ENCODE measurements around the gene ENO2.
A peak's percentile ranks its signal among the peaks of the same experiment; 100 is the strongest.

ENO2 gene

DNA sequence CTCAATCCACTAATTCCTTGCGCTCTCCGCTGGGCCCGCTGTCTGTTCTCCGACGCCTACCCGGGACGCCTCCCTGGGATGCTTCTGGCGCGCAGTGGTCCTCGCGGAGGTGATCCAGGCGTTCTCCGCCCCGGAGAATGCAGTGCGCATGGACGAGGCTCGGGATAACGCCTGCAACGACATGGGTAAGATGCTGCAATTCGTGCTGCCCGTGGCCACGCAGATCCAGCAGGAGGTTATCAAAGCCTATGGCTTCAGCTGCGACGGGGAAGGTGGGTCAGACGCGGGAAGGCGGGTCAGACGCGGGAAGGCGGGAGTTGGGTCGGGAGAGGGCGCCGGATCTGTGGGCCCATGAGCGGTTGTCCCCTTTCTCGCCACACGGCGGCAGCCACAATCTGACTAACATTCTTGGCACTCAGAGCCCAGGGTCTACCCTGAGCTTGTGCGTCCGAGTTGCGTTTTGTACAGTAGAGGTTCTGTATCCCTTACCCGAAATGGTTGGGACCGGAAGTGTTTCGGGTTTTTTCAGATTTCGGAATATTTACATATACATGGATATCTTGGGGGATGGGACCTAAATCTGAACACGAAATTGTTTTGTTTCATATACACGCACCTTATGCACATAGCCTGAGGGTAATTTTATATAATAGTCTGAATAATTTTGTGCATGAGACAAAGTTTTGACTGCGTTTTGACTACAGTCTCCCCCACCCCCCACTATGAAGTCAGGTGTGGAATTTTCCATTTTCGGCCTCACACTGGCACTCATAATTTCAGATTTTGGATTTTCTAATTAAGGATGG, 30.2 kb downstream of the ENO2 start:
- Histone ChIP-seq H3K36me3 (replicated peaks; ENCODE audit: low read depth, low read length) (no peaks in the 10 kb centered on the region), H3K9ac (ENCODE audit: low read length) (peak overlapping the region; percentile 83), H3K27me3 (ENCODE audit: low read depth, low read length) (no peaks in the 10 kb centered on the region), H3K27ac (ENCODE audit: low read length) (peak overlapping the region; percentile 85), H3K4me3 (ENCODE audit: low read length) (peak overlapping the region; percentile 82), H3K4me2 (ENCODE audit: low read length) (peak overlapping the region; percentile 93), H3K4me1 (ENCODE audit: low read length) (peaks cover 37% of the 10 kb centered on the region), H3K9me3 (ENCODE audit: insufficient read depth, low read length) (no peaks in the 10 kb centered on the region), H2AFZ (ENCODE audit: low read depth, low read length) (peak overlapping the region; percentile 73; the same call in 1 of the 2 replicates), H4K20me1 (ENCODE audit: insufficient read depth, low read length) (no peaks in the 10 kb centered on the region), H3K79me2 (ENCODE audit: low read length) (no peaks in the 10 kb centered on the region)
- no peak for TF ChIP-seq EZH2phosphoT487 (IDR thresholded peaks at IDR 0.05; ENCODE audit: low read depth)
- TF ChIP-seq, protein P1, sequence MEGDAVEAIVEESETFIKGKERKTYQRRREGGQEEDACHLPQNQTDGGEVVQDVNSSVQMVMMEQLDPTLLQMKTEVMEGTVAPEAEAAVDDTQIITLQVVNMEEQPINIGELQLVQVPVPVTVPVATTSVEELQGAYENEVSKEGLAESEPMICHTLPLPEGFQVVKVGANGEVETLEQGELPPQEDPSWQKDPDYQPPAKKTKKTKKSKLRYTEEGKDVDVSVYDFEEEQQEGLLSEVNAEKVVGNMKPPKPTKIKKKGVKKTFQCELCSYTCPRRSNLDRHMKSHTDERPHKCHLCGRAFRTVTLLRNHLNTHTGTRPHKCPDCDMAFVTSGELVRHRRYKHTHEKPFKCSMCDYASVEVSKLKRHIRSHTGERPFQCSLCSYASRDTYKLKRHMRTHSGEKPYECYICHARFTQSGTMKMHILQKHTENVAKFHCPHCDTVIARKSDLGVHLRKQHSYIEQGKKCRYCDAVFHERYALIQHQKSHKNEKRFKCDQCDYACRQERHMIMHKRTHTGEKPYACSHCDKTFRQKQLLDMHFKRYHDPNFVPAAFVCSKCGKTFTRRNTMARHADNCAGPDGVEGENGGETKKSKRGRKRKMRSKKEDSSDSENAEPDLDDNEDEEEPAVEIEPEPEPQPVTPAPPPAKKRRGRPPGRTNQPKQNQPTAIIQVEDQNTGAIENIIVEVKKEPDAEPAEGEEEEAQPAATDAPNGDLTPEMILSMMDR (IDR thresholded peaks at IDR 0.05; ENCODE audit: low read depth, low read length) = peak; percentile 89

DNA sequence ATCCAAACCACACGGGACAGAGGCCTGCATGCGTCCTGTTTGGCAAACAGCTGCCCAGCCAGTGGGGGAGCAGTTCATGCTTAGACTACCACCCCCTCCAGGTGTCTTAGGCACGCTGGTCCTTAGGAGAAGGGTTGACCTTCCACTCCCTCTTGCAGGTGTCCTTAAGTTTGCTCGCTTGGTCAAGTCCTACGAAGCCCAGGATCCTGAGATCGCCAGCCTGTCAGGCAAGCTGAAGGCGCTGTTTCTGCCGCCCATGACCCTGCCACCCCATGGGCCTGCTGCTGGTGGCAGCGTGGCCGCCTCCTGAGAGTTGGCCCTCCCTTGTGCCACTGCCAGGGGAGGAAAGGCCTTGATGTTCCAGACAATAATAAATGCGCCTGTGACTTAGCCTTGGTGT, 31.2 kb downstream of the ENO2 start:
- no peaks in the 10 kb centered on the region for H3K27me3 ChIP-seq (ENCODE audit: low read depth, low read length)
- no peaks in the 10 kb centered on the region for H4K20me1 ChIP-seq (ENCODE audit: insufficient read depth, low read length)
- H3K36me3 ChIP-seq (replicated peaks; ENCODE audit: low read depth, low read length) = no peaks in the 10 kb centered on the region
- H3K4me1 ChIP-seq (ENCODE audit: low read length) = peaks cover 44% of the 10 kb centered on the region
- no peaks in the 10 kb centered on the region for H3K79me2 ChIP-seq (ENCODE audit: low read length)
- peak overlapping the region; percentile 82 for H3K4me3 ChIP-seq (ENCODE audit: low read length)
- peak overlapping the region; percentile 24; the same call in 1 of the 2 replicates for H2AFZ ChIP-seq (ENCODE audit: low read depth, low read length)
- peak overlapping the region; percentile 70 for H3K9ac ChIP-seq (ENCODE audit: low read length)
- peak overlapping the region; percentile 93 for H3K4me2 ChIP-seq (ENCODE audit: low read length)
- H3K9me3 ChIP-seq (ENCODE audit: insufficient read depth, low read length) = no peaks in the 10 kb centered on the region
- TF ChIP-seq EZH2phosphoT487 (IDR thresholded peaks at IDR 0.05; ENCODE audit: low read depth) = no peak
- TF ChIP-seq, protein P1 (IDR thresholded peaks at IDR 0.05; ENCODE audit: low read depth, low read length) = no peak
- peak overlapping the region; percentile 85 for H3K27ac ChIP-seq (ENCODE audit: low read length)

DNA sequence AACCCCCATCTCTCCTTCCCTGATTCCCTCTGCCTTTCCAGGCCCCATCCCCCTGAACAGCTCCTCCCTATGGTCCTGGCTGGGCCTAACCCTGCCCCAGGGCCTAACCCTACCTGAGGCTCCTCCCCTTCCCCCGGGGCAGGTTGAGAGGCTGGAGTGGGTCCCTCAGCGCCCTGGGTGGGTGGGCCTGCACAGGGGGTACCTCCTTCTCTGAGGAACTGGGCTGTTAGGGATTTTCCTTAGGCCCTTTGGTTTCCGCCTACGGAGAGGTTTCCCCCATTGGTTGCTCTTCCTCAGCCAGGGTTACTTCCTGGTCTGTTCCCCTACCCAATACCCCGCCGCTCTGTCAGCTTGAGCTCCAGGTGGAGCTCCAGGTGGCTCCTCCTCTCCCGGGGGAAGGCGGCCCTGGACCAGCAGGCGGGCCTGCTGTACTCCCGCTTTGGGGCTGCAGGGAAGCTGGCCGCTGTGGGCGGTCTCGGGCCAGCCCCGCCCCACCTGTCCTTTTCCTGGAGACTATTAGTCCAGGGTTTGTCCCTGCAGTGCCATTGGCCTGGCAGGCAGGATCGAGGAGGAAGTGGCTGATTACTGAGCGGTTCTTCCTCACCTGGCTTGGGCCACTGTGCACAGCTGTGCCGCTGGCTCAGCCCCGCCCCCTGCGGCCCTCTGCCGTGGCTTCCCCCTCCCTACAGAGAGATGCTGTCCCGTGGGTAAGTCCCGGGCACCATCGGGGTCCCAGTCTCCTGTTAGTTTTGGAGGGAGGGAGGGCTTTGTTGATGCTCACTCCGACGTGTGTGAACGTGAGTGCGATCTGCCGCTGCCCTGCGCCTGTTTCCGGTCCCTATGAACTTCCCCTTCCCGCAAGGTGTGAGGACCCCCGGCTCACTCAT, 31.9 kb downstream of the ENO2 start:
- peak overlapping the region; percentile 82 for H3K4me3 ChIP-seq (ENCODE audit: low read length)
- peaks cover 48% of the 10 kb centered on the region for H3K4me1 ChIP-seq (ENCODE audit: low read length)
- H3K27me3 ChIP-seq (ENCODE audit: low read depth, low read length) = no peaks in the 10 kb centered on the region
- peak overlapping the region; percentile 8 for H2AFZ ChIP-seq (ENCODE audit: low read depth, low read length)
- H3K9me3 ChIP-seq (ENCODE audit: insufficient read depth, low read length) = no peaks in the 10 kb centered on the region
- peaks cover 1% of the 10 kb centered on the region for H3K79me2 ChIP-seq (ENCODE audit: low read length)
- H3K4me2 ChIP-seq (ENCODE audit: low read length) = peak overlapping the region; percentile 93
- H4K20me1 ChIP-seq (ENCODE audit: insufficient read depth, low read length) = no peaks in the 10 kb centered on the region
- no peak for TF ChIP-seq EZH2phosphoT487 (IDR thresholded peaks at IDR 0.05; ENCODE audit: low read depth)
- TF ChIP-seq, protein P1 (IDR thresholded peaks at IDR 0.05; ENCODE audit: low read depth, low read length) = no peak
- H3K36me3 ChIP-seq (replicated peaks; ENCODE audit: low read depth, low read length) = no peaks in the 10 kb centered on the region
- H3K9ac ChIP-seq (ENCODE audit: low read length) = peak overlapping the region; percentile 70
- H3K27ac ChIP-seq (ENCODE audit: low read length) = peak overlapping the region; percentile 85

DNA sequence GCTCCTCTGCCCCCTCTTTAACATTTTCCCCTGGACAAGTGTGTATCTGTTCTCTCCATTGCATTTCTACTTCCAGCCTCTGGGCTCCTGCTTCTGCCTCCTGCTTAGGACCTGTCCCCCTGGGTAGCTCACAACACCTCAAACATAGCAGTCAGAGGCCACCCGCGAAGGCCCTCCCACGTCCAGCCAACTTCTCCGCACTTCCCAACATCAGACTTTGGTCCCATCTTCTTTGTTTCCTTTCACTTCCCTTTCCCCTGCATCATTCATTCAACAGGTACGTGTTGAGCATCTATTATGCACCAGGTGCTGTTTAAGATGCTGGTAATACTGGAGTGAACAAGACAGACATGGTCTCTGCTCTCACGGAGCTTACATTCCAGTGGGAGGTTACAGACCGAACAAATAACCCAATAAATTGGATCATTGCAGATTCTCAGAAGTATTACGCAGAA, 32.6 kb downstream of the ENO2 start:
- no peaks in the 10 kb centered on the region for H4K20me1 ChIP-seq (ENCODE audit: insufficient read depth, low read length)
- H3K27ac ChIP-seq (ENCODE audit: low read length) = peak overlapping the region; percentile 85
- no peaks in the 10 kb centered on the region for H3K36me3 ChIP-seq (replicated peaks; ENCODE audit: low read depth, low read length)
- no peaks in the 10 kb centered on the region for H3K9me3 ChIP-seq (ENCODE audit: insufficient read depth, low read length)
- H2AFZ ChIP-seq (ENCODE audit: low read depth, low read length) = peak overlapping the region; percentile 8
- peaks cover 48% of the 10 kb centered on the region for H3K4me1 ChIP-seq (ENCODE audit: low read length)
- H3K27me3 ChIP-seq (ENCODE audit: low read depth, low read length) = no peaks in the 10 kb centered on the region
- peaks cover 8% of the 10 kb centered on the region for H3K79me2 ChIP-seq (ENCODE audit: low read length)
- peak overlapping the region; percentile 82 for H3K4me3 ChIP-seq (ENCODE audit: low read length)
- H3K9ac ChIP-seq (ENCODE audit: low read length) = peak overlapping the region; percentile 70
- TF ChIP-seq EZH2phosphoT487 (IDR thresholded peaks at IDR 0.05; ENCODE audit: low read depth) = no peak
- TF ChIP-seq, protein P1 (IDR thresholded peaks at IDR 0.05; ENCODE audit: low read depth, low read length) = no peak
- peak overlapping the region; percentile 93 for H3K4me2 ChIP-seq (ENCODE audit: low read length)

Measured in OCI-LY3 (cell line).